GM19438 (cell line): Measurements from ENCODE around the gene STEAP1B.

ENCODE experiments used
- ATAC-seq: cut with Tn5 transposase; IDR thresholded peaks from one replicate; pipeline ENCODE4 v1.9.1; 2021; ENCODE audit warnings: low read depth; ENCODE audit not compliant: unreplicated experiment

The STEAP1B gene

GRCh38 chr7:22377703-22378102 lies 122.3 kb downstream of the STEAP1B start:
- no peak for ATAC-seq

- no peak for ATAC-seq
These were observed 124.5 kb downstream of the STEAP1B start for GRCh38 chr7:22375359-22376048.

GRCh38 chr7:22373911-22374310 lies 126.1 kb downstream of the STEAP1B start:
- ATAC-seq = no peak

GRCh38 chr7:22373388-22373787 lies 126.6 kb downstream of the STEAP1B start:
- ATAC-seq = no peak

GRCh38 chr7:22372863-22373262 lies 127.1 kb downstream of the STEAP1B start:
- ATAC-seq = no peak

GRCh38 chr7:22371878-22372277 lies 128.1 kb downstream of the STEAP1B start:
- ATAC-seq = no peak
